Tibial artery (tissue), 4 donors: ENCODE data around the gene SLC39A9.
A peak's percentile ranks its signal among the peaks of the same experiment; 100 is the strongest.
"Not testable (repeated sequence)": the region's sequence is repeated elsewhere in the genome, so short reads cannot be mapped to it uniquely, and the experiment has no call there.

Experiments used
- DNase-seq, 2 donors: peaks; one replicate each; pipeline ENCODE4 v3.0.0-alpha.2; 2019
- H3K27ac ChIP-seq, 2 donors: fragments of 200-600 bp; sonication (generic) in 1 of 2; 1 replicate in 1 of 2; 2 replicates in 1 of 2; pipeline ENCODE4 v1.5.1; 2018 to 2019; ENCODE audit warnings: mild to moderate bottlenecking in 1 of 2
- H3K27me3 ChIP-seq, 2 donors: fragments of 200-600 bp; sonication (generic) in 1 of 2; one replicate each; pipeline versions ENCODE4 v1.5.1 to v1.6.0; 2016 to 2019
- H3K36me3 ChIP-seq, 3 donors: fragments of 200-600 bp; sonication (generic) in 2 of 3; one replicate each; pipeline ENCODE4 v1.5.1; 2016 to 2019; ENCODE audit warnings: mild to moderate bottlenecking in 2 of 3
- H3K4me1 ChIP-seq, 4 donors: fragments of 200-600 bp; sonication (generic) in 2 of 4; 1 replicate in 3 of 4; 2 replicates in 1 of 4; pipeline ENCODE4 v1.5.1; 2016 to 2019
- H3K4me3 ChIP-seq, 2 donors: fragments of 200-600 bp; sonication (generic) in 1 of 2; 1 replicate in 1 of 2; 2 replicates in 1 of 2; pipeline ENCODE4 v1.5.1; 2018 to 2019; ENCODE audit warnings: mild to moderate bottlenecking in 2 of 2
- H3K9me3 ChIP-seq, 3 donors: fragments of 200-600 bp; sonication (generic) in 1 of 3; one replicate each; pipeline ENCODE4 v1.5.1; 2016 to 2019
- CTCF ChIP-seq, 2 experiments: fragments of 200-600 bp in 1 of 2; fragments of 450-650 bp in 1 of 2; IDR thresholded peaks; one replicate each; pipeline ENCODE4 v1.5.1; 2017 to 2019; ENCODE audit warnings: antibody characterized with exemption in 2 of 2, mild to moderate bottlenecking in 1 of 2, moderate library complexity in 1 of 2
- intact Hi-C: fragments of 100-400 bp; cut with DNase I; formaldehyde crosslinking; loops from one replicate; pipeline ENCODE4 v1.15.0; 2023; ENCODE audit warnings: low total_unique reads

Gene SLC39A9

DNA sequence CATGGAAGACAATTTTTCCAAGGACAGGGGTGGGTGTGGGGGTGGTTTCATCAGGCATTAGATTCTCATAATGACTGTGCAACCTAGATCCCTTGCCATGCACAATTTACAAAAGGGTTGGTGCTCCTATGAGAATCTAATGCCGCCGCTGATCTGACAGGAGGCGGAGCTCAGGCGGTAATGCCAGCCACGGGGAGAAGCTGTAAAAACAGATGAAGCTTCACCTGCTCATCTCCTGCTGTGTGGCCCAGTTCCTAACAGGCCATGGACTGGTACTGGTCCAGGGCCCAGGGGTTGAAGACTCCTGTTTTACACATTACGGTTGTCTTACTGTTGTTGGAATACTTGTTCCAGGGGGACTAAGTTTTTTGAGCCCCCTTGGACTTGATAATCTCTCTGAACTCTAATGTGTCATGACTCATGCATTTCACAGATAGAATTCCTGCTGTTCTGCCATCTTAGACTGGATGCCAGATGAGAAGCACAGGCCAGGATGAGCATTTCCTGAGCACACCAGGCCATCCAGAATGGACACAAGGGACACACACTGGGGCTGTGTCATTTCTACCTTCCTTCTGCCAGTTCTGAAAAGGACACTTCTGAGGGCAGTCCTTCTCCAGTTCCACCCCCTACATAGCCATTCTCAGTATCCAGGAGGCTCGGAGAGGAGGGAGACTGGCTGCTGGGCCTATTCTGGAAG, 91.9 kb downstream of the SLC39A9 start:
- no peak for TF ChIP-seq CTCF (IDR thresholded peaks at IDR 0.05)
- Histone ChIP-seq H3K9me3 (no peaks in the 10 kb centered on the region), H3K4me3 (no peak overlapping the region), H3K27ac (no peak overlapping the region), H3K27me3 (peaks cover 0 to 29% of the 10 kb centered on the region in 2 donors), H3K4me1 (peaks cover 0 to under 1% (median 0%) of the 10 kb centered on the region in 4 donors), H3K36me3 (no peaks in the 10 kb centered on the region)
- DNase-seq = peak in 1 of 2 donors; percentile 25
- intact Hi-C loops = no loop called here

- no peak overlapping the region for H3K4me3 ChIP-seq
- intact Hi-C loops = no loop called here
- TF ChIP-seq CTCF (IDR thresholded peaks at IDR 0.05) = no peak
- H3K9me3 ChIP-seq = no peaks in the 10 kb centered on the region
- peak in 1 of 2 donors; percentile 9 for DNase-seq
- H3K4me1 ChIP-seq = no peaks in the 10 kb centered on the region
- no peaks in the 10 kb centered on the region for H3K36me3 ChIP-seq
- peaks cover 0 to 20% of the 10 kb centered on the region in 2 donors for H3K27me3 ChIP-seq
- no peak overlapping the region for H3K27ac ChIP-seq
These were observed 92.7 kb downstream of the SLC39A9 start for GRCh38 chr14:69491193-69491592.

- Histone ChIP-seq H3K4me1 (no peaks in the 10 kb centered on the region), H3K27me3 (peaks cover 0 to 4% of the 10 kb centered on the region in 2 donors), H3K4me3 (no peak overlapping the region), H3K27ac (no peak overlapping the region), H3K36me3 (no peaks in the 10 kb centered on the region), H3K9me3 (no peaks in the 10 kb centered on the region)
- no peak for TF ChIP-seq CTCF (IDR thresholded peaks at IDR 0.05)
- intact Hi-C loops = no loop called here
- no peak for DNase-seq
These were observed 94.5 kb downstream of the SLC39A9 start for GRCh38 chr14:69493038-69493437.

- Histone ChIP-seq H3K36me3 (no peaks in the 10 kb centered on the region), H3K27ac (no peak overlapping the region), H3K4me3 (no peak overlapping the region), H3K4me1 (no peaks in the 10 kb centered on the region), H3K9me3 (no peaks in the 10 kb centered on the region), H3K27me3 (no peaks in the 10 kb centered on the region)
- intact Hi-C loops = no loop called here
- DNase-seq = no peak
- TF ChIP-seq CTCF (IDR thresholded peaks at IDR 0.05) = no peak
These were observed 95.3 kb downstream of the SLC39A9 start for GRCh38 chr14:69493791-69494190.

DNA sequence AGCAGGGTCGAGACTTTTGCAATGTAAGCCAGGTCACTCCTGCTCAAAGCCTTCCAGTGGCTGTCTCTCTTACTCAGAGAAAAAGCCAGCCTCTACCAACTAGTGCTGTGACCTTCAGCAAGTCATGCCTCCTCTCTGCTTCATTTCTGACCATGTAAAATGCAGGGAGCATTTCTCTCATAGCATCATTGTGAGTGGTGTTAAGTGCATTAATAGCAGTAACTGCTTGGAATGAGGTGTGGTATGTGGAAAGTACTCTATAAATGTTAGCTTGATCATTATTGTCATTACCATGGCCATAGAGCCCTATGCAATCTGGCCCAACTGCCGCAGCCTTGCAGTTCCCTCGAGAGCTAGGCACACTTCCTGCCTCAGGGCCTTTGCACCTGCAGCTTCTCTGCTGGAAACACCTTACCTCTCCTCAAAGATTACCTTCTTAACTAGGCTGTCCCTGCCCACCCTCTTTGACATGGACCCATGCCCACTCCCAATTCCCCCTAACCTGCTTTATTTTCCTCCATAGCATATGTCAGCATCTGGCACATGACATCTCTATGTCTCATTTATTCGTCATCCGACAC, 96.9 kb downstream of the SLC39A9 start:
- Histone ChIP-seq H3K27me3 (no peaks in the 10 kb centered on the region), H3K4me3 (no peak overlapping the region), H3K36me3 (no peaks in the 10 kb centered on the region), H3K4me1 (no peaks in the 10 kb centered on the region), H3K27ac (no peak overlapping the region), H3K9me3 (no peaks in the 10 kb centered on the region)
- DNase-seq = no peak
- no peak for TF ChIP-seq CTCF (IDR thresholded peaks at IDR 0.05)
- intact Hi-C loops = no loop called here

- H3K36me3 ChIP-seq, H3K27ac ChIP-seq, intact Hi-C loops, H3K9me3 ChIP-seq, DNase-seq, H3K27me3 ChIP-seq, H3K4me3 ChIP-seq: not testable (repeated sequence)
- H3K4me1 ChIP-seq = peaks cover 0 to 11% (median 8%) of the 10 kb centered on the region in 4 donors
These were observed 99.4 kb downstream of the SLC39A9 start for GRCh38 chr14:69497866-69498265.

DNA sequence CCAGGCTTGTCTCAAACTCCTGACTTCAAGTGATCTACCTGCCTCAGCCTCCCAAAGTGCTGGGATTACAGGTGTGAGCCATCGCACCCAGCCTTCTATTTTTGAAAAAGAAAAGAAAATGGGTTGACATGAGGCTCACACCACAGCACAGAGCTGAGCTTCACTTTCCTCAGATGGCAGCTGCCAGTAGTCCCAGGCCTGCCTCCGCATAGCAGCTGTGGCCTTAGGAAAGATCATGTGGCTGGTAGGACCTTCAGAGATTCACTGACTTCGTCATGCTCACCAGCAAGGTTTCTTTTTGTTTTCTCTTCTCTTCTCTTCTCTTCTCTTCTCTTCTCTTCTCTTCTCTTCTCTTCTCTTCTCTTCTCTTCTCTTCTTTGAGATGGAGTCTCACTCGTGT, 99.8 kb downstream of the SLC39A9 start:
- DNase-seq, H3K27me3 ChIP-seq, H3K27ac ChIP-seq, H3K36me3 ChIP-seq, H3K4me3 ChIP-seq, intact Hi-C loops, H3K9me3 ChIP-seq: not testable (repeated sequence)
- H3K4me1 ChIP-seq = peaks cover 0 to 11% (median 8%) of the 10 kb centered on the region in 4 donors
